Dedifferentiated amniotic fluid mesenchymal stem cell (primary cell): Measurements from ENCODE around the gene NTNG2.

Experiments
- DNase-seq: peaks from one replicate; pipeline ENCODE4 v3.0.0-alpha.2; 2016; ENCODE audit errors: extremely low spot score

Gene NTNG2

GRCh38 chr9:132147331-132147730, 14.5 kb upstream of the NTNG2 start:
- no peak for DNase-seq

DNA sequence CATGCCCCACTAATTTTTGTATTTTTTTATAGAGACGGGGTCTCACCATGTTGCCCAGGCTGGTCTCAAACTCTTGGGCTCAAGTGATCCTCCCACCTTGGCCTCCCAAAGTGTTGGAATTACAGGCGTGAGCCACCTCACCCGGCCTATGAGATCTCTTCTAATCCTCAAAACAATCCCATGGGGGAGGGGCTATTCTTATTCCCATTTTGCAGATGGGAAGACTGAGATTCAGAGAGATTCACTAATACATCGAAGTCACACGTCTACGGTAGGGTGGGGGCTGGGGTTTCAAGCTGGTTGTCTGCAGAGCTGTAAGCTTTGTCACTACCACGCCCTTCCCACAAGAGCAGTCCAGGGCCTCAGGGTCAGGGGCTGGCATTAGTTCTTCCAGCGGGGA, 14.0 kb upstream of the NTNG2 start:
- no peak for DNase-seq

DNA sequence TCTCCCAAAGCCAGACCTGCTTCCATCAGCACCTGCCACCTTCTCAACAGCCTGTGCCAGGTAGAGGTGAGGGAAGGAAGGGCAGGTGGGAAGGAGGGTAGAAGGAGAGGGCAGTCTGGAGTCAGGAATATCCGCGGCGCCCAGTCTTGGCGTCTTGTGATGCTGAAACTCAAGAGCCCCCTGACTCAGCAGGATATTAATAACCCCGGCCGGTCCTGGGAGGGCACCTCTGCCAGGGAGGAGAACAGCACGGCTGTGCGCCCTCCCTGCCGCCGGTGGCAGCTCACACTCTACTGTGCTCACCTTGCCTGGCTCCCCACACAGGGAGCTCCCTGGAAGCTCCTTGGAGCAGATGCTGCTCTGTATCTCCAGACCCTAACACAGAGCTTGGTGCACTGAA, 11.6 kb upstream of the NTNG2 start:
- no peak for DNase-seq

DNA sequence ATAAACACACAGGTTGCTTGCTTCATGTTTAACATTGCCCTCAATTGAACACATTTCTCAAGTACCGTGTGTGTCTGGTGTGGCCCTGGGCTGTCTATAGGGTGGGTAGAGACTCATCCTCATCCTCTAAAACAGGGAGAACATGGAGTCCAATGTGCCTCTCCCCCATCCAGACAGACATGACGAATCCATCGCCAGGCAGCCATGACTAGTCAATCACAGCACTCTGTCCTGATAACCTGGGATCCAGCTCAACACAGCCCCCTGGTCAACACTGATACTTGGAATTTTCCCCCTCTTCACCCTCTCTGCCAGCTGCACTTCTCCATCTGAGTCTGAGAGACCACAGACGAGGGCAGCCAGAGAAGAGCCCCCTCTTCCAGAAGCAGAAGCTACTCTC, 10.7 kb upstream of the NTNG2 start:
- no peak for DNase-seq

DNA sequence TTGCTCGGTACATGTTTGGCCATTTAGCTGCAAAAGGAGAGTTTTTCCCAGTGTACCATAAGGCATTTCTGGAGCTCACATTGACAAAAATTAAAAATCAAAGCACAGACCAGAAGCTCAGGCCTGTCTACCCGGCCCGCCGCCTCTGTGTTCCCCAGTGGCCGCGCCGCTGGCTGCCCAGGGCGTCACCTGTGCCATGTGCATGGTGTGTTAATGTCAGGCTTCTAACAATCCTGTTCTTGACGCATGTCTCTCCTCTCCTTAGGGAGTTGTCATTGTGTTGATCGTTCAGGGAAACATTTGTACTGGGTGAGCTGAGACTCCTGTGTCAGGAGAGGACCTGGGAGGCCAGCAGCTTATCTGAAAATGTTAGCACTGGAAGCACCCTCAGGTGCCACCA, 9.6 kb upstream of the NTNG2 start:
- no peak for DNase-seq

DNA sequence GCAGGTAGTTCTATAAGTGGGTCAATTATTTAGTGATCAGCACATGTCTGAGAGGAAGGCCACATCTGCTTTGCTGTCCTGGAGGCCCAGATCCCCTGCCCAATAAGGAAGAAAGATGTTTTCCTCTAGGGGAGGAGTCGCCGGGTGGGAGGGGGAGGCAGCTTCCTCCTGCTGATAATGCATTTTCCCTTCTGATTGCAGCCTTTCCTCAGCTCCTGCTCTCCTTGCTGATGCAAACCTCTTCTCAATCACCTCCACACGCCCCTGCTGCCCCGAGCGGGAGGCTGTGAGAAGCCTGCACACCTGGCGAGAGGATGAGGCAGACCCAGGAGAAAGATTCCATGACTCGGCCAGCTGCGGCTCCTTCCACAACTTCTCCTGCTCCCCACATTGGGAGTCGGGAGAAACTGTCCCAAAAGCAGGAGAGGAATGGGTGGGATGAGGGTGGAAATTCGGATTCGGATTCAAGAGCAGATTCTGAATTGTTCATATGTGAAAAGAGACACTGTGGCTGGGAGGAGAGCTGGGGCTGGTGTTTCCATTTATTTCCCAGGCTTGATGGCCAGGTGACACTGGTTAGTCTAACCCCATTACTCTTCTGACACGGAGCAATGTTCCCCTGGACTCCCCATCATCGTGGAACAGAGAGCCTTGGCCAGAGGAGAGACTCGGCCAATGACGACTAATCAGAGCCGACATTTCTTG, 6.8 kb upstream of the NTNG2 start:
- no peak for DNase-seq

GRCh38 chr9:132155568-132155895, 6.3 kb upstream of the NTNG2 start:
- no peak for DNase-seq

DNA sequence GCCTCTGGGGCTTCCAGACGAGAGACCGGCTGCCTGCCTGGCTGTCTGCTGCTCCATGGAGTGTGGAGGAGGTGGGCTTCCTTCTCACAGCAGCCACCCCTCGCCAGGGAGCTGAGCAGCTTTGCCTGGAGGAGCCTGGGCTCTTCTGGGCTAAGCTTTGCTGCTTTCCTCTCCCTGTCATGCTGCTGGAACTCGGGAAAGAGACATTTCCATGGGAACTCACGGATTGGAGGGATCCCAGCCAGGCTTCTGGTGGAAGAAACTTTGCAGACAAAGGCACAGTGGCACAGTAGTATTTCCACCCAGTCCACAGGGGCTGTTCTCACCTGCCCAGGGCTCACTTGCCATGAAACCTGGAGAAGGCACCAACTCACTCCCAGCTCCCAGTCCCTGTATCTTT, 5.6 kb upstream of the NTNG2 start:
- DNase-seq, result no peak

DNA sequence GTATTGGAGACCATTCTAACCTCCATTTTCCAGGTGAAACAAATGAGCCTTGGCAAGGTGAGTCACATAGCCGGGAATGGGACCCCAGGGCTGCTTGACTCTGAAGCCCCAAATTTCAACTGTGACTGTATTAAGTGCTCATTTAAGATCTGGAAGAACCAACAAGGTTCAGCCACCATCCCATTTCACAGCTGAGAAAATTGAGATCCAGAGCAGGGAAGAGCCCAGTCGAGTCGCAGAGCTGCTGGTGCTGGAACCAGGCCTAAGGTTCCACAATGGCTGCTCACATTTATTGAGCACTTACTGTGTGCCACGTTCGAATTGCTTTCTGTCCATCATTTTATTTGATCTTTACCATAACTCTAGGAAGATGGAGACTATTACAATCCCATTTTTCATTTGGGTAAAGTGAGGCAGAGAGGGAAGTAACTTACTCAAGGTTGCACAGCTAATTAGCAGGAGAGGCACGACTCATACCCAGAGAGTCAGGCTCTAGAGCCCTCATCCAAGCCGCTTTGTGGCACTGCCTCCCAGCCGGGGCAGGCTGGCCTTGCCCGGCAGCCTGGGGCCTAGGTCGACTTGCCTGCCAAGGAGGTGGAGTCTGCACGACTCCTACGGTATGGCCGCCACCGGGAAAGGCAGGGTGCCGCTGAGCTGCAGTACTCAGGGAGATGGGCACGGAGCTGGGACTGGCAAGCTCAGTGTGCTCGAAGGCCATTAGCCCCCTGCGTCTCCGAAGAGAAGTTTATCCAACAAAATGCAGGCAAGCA, 4.3 kb upstream of the NTNG2 start:
- DNase-seq, result no peak

GRCh38 chr9:132160802-132161742, 786 bp upstream of the NTNG2 start:
- peak; percentile 34 for DNase-seq

DNA sequence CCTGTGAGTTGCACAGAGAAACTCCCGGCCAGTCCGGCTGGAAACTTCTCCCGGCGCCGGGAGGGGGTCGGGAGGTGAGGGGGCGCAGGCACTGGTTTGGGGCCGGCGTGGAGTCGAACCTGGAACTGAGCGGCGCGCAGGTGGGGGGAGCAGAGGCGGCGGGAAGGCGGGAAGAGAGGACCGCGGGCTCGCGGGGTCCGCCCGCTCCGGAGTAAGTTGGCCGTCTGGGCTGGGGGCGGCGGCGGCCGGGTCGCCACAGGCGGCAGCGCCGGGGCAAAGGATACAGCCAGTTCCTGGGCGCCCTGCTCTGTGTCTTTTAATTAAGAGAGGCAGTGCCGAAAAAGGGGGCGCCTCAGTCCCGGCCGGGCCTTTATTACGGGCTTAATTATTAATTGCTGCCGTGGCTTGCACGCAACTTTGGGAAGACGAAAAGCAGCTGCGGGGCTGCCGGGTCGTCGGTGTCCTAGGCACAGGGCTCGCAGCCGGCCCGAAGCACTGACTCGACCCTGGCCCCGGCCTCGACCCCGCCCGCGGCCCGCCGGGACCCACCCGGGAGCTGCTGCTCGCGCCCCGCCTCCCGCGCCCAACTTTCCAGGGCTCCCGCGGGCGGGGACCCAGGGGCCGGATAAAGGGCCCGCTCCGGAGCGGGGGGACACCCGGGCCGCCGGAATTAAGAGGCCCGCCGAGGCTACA, 1.1 kb downstream of the NTNG2 start:
- DNase-seq, result no peak

- DNase-seq, result no peak
Observed at GRCh38 chr9:132163457-132163875, 1.6 kb downstream of the NTNG2 start.

GRCh38 chr9:132163876-132164603, 2.2 kb downstream of the NTNG2 start:
- no peak for DNase-seq

- no peak for DNase-seq
Observed at GRCh38 chr9:132164604-132165362, 2.9 kb downstream of the NTNG2 start.

GRCh38 chr9:132166599-132166998, 4.7 kb downstream of the NTNG2 start:
- DNase-seq, result no peak

DNA sequence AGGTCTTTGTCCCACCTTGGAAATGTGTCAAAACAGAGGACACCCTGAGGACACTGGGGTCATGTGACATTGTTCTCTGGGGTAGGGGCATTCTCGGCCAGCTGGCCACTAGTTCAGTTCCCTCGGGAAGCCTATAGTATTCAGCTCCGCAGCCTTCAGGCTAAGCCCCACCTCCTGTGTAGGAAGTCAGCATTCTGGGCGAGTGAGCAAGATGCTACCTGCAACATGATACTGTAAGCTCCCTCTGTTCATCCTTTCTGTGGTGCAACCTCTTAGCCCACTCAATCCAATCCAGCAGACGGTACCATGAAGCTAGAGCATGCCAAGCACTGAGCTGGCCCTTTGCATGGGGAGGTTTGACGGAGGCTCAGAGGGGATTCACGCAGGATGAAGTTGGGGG, 5.3 kb downstream of the NTNG2 start:
- DNase-seq, result no peak

DNA sequence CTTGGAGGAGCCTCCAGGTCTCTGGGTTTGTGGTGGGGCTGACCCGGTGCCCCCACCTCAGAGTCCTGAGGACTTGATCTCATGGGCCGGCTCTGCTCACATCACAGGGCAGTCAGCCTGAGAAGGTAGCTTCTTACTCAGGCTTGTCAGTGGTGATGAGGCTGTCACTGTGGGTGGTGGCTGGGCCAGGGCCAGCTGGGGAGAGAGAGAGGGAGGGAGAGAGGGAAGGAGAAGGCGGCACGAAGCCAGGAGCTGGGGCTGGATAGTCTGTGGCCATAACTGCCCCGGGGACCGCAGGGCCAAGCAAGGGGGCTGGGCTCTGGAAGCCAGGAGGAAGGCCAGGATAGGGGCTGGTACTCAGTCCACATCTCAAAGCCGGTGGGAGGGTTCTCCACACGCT, 6.5 kb downstream of the NTNG2 start:
- DNase-seq, result no peak

GRCh38 chr9:132168851-132169250, 7.0 kb downstream of the NTNG2 start:
- DNase-seq, result no peak

GRCh38 chr9:132169672-132170392, 8.0 kb downstream of the NTNG2 start:
- DNase-seq, result no peak

- no peak for DNase-seq
Observed at GRCh38 chr9:132171702-132172101, 9.8 kb downstream of the NTNG2 start.
